ENCODE data around the gene DDX39A.
A peak's percentile ranks its signal among the peaks of the same experiment; 100 is the strongest.

Gene DDX39A

DNA sequence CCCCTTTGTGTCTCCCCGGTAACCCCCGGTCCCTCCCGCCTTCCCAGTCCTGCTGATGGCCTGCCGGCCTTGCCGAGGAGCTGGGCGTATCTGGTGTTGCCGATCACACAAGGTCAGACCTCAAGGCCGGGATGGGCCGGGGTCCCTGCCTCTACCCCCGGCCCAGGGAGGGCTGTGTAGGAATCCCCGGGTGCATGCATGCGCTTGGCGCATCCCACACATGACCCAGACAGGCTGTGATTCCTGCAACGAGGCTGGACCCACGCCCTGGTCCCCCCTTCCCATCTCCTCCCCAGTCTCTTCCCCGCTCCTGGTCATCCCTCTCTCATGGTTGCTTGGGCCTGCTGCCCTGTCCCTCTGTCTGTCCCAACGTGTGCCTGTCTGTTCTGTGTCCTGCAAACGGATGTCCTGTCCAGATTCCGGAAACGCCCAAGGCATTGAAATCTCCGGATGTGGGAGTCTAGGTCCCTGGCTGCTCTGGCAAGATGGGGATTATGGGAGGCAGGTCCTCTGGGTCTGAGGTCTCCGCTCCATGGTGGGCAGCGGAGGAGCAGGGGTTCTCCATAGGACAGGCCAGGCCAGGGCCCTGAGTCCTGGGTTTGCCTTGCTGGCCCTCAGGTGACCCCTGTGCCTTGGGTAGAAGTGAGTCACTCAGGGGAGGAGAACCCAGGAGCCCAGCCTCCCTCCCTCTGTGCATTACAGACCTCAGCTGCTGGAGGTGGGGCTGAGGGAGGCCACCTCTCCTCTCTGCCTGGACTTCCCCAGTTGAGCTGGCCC, 15.6 kb upstream of the DDX39A start:
- peak; percentile 5 for DNase-seq (ENCODE audit: low spot score)

- peak; percentile 28 for DNase-seq (ENCODE audit: low spot score)
Observed at GRCh38 chr19:14433554-14434501, 14.7 kb upstream of the DDX39A start.

DNA sequence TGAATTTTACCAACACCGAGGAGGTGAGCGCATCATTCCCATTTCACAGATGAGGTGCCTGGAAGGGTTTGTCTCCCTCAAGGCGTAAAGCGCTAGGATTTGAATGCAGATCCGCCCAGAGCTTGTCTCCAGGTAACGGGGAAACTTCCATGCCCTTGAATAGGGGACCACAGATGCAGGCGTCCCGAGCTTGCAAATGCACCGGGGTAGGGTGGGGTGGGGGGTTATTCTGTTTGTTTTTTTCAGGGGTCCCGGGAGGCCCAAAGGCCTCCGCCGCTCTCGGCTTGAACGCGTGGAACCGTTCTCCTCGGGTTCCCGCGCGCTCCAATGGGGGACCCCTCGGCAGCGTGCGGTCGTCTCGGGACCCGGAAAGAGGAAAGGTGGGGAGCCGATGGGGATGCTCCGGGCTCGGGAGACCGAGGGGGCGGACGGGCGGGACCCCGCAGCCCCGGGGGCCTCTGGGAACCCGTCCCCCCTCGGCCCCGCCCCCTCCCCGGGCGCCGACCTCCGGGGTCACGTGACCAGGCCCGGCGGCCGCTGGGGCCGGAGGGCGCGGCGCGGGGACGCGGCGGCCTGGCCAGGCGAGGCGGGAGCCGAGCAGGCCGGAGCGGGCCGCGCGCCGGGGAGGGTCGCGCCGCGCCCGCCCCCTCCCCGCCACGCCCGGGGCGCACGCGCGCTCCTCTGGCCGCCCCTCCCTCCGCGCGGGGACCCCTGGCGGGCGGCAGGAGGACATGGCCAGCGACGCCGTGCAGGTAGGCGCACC, 13.8 kb upstream of the DDX39A start, which contains the start of gene PKN1:
TSS of gene PKN1 (plus strand) at position 516 of the 763 bp plus-strand sequence. CDS start at position 732, 216 bp downstream.
- peak; percentile 34 for DNase-seq (ENCODE audit: low spot score)

GRCh38 chr19:14430712-14431111, 11.6 kb upstream of the DDX39A start:
- DNase-seq (ENCODE audit: low spot score), result no peak

DNA sequence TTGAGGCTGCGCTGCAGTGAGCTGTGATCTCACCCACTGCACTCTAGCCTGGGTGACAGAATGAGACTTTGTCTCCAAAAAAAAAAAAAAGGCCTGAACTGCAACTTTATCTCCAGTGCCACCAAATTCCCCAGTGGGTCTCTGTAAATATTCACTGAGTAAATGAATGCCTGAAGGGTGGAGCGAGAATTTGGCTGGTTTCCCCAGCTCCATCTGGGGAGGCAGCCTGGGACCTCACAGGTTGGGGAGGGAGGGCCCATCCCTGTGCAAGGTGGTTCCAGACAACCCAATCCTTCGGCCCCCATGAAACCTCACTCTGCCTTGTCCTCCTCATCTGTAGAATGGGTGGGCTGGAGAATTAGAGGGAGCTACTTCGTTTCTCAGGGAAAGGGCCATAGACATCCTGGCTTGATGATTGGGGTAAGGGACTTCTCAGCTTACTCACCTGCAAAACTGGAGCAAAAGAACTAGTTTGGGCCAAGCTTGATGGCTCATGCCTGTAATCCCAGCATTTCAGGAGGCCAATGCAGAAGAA, 9.8 kb upstream of the DDX39A start:
- DNase-seq (ENCODE audit: low spot score), result no peak

DNA sequence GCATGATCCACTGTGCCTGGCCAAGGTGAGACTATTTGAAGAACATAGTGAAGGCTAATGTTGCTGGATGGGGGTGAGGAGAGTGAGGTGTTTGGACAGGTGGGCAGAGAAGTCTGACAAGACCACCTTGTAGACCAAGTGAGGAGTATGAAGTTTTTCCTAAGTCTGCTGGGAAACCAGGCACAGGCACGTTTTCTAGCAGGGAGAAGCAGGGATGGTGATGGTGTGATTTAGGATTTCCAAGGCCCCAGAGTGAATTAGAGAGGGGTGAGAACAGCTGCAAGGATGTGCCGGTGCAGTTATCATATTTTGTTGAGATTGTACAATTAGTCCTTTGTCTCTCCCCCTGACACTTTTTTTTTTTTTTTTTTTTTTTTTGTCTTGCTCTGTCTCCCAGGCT, 8.3 kb upstream of the DDX39A start:
- no peak for DNase-seq (ENCODE audit: low spot score)

GRCh38 chr19:14425696-14426138, 6.6 kb upstream of the DDX39A start:
- no peak for DNase-seq (ENCODE audit: low spot score)

GRCh38 chr19:14418856-14419105, 360 bp downstream of the DDX39A start:
- peak; percentile 71 for DNase-seq (ENCODE audit: low spot score)

- peak; percentile 6 for DNase-seq (ENCODE audit: low spot score)
Observed at GRCh38 chr19:14416817-14417231, 2.3 kb downstream of the DDX39A start.

GRCh38 chr19:14414926-14415690, 4.0 kb downstream of the DDX39A start:
- DNase-seq (ENCODE audit: low spot score), result no peak

GRCh38 chr19:14413693-14414181, 5.4 kb downstream of the DDX39A start:
- DNase-seq (ENCODE audit: low spot score), result no peak

- no peak for DNase-seq (ENCODE audit: low spot score)
Observed at GRCh38 chr19:14412996-14413692, 6.0 kb downstream of the DDX39A start.

GRCh38 chr19:14412324-14412995, 6.7 kb downstream of the DDX39A start:
- DNase-seq (ENCODE audit: low spot score), result no peak

DNA sequence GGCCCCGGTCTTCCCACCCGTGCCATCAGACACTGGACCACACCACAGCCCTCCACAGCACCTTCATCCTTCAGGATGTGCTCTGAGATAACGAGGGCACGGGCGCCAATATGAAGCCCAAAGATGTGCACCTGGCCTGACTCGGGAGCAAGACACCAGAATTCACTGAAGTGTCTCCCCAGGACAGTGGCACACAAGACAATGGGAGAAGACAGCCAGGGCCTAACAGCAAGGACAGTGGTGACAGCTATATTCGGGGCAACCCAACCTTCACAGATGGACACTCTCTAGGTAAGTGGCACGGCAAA, 7.2 kb downstream of the DDX39A start:
- DNase-seq (ENCODE audit: low spot score), result no peak

DNA sequence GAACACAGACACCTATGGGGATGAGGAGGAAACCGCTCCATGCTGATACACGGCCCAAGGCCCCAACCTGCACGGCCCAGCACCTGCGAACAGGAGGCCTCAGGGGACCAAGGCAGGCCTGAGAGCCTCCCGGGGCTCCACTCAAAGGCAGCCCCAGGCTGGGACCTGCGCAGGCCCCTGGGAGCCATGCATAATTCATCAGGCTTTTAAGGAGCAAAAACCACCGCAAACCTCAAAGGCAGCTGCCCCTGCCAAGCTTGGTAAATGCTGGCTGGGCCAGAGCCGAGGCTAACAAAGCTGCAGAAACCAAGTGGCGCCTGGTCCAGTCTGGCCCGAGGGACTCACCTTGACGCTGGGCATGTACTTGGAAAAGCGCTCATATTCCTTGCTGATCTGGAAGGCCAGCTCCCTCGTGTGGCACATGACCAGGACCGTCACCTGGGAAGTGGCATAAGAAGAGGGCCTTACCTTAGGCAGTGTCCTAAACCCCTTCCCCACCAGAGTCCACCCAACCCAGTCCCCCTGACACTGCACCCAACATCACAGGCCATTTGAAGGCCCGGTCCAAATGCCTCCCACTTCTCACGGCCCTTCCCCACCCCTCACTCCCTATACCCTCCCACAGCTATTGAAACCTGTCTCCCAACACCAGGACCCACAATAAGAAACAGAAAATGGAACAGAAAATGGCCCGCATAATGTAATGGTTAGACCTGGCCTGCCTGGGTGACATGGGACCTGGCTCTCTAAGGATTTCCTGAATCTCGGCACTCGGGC, 7.8 kb downstream of the DDX39A start:
- no peak for DNase-seq (ENCODE audit: low spot score)

DNA sequence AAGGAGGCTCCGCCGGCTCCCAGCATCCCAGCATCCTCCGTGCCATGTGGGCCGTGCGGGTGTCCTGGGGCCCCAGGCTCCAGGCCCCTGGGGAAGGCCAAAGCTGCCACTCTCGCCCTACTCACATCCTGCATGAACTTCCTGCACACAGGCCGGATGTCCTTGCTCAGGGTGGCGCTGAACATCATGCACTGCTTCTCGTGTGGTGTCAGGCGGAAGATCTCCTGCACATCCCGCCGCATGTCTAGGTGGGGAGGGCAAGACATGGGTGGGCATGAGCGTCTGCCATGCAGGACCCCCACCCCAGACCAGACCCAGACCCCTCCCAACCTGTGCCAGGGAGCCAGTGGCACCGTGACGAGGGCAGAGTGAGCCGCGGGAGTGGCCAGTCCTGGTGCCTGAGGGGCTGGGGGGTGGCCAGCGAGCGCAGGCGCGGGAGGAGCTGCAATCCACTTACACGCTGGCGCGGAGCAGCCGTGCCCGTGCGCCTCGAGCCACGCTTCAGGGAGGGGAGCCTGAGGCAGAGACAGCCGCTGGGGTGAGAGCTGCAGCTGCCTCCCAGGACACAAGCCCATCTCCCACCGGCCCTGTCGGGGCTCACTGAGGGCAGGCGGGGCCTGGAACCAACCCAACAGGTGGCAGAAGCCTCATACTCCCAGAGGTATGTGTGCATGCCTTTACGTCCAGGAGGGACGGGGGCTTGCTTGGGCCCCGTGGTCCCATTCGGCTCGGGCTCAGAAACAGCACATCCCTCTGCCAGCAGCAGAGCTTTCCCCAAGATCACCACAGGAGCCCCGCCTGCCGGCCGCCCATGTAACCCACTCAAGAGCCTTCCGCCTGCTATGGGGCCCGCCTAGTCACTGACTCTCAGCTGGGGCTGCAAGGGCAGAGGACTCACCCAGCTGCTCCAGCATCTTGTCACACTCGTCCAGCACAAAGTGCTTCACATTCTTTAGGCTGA, 8.8 kb downstream of the DDX39A start:
- no peak for DNase-seq (ENCODE audit: low spot score)

DNA sequence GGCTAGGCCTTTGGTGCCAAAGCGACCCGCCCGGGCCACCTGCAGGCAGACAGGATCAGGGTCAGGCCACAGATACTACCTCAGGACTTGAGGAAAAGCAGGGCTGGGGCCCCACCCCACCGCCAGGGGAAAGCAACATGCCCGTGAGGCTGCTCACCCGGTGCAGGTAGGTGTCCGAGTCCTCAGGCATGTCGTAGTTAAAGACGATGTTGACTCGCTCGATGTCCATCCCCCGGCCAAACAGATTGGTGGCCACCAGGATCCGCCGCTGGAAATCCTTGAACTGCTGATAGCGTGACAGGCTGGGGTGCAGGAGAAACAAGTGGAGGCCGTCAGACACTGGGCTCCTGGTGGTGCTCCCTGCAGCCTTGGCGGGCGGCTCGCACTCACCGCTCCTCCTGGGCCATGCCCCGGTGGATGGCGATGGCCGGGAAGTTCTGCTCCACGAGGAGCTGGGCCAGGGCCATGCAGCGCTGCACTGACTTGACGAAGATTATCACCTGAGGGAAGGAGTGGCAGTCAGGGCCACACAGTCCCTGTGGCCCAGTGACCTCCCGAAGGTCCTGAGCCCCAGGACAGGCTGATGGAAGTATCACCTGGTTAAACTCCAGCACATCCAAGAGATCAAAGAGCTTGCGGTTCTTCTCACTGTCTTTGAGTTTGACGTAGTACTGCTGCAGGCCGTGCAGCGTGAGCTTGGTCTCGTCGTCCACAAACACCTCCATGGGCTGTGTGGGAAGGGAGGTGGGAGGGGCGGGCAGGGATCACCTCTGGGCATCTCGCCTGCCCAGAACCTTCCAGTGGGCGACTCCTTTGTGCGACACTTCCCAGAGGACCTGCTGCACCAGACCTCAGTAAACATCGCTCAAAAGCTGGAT, 9.8 kb downstream of the DDX39A start:
- DNase-seq (ENCODE audit: low spot score), result no peak
